A673 (cell line): ENCODE measurements around the gene ANGPTL3.

Experiments
- CTCF ChIP-seq: fragments of 300-800, 200-600 bp; sonication (generic); conservative IDR thresholded peaks from 2 replicates; pipeline ENCODE4 v1.5.1; 2017; ENCODE audit warnings: low read depth, mild to moderate bottlenecking, antibody characterized with exemption, low read length, moderate library complexity, mixed read lengths
- EZH2 ChIP-seq: fragments of 200-600 bp; sonication (generic); IDR thresholded peaks from 2 replicates; pipeline ENCODE4 v1.6.1; 2017; ENCODE audit warnings: borderline replicate concordance, low read depth, mild to moderate bottlenecking, mixed read lengths, antibody characterized with exemption, low read length; ENCODE audit not compliant: poor library complexity, severe bottlenecking

- no peak for TF ChIP-seq CTCF
- no peak for TF ChIP-seq EZH2
These were observed 11.6 kb downstream of the ANGPTL3 start for GRCh38 chr1:62608905-62609304.
